Heart left ventricle (tissue), 13 donors: Measurements from ENCODE around the gene HMCN2.

ENCODE experiments used
- POLR2A ChIP-seq, 2 donors: fragments of 450-650 bp; IDR thresholded peaks; one replicate each; pipeline ENCODE4 v1.6.1; 2017; ENCODE audit warnings: antibody characterized with exemption in 2 of 2, mild to moderate bottlenecking in 2 of 2, moderate library complexity in 2 of 2
- TF ChIP-seq, protein P1 (sequence below), 12 donors: fragments of 200-600 bp; sonication (generic) in 4 of 12; IDR thresholded peaks; one replicate each; pipeline versions ENCODE4 v1.5.0 to v1.8.0; 2018 to 2022; ENCODE audit warnings: antibody characterized with exemption in 12 of 12, mild to moderate bottlenecking in 5 of 12
- donor health status: ischemic (EF 13 %, LVEDD 7.1; RV severe dilation, severe dysfunction).
- donor health status: DM: no; HTN: yes; CAD: no.
- donor health status: DM: no; HTN: no; CAD: no.
- donor health status: ischemic (EF 25% LVEDD 6.9; RV normal size, moderate dysfunction).
- donor health status: ischemic (EF 25% LVEDD 5.7; RV mildly dilated, moderate dysfunction).
- donor health status: ischemic (EF 35%, LVEDD 5.7; RV mildly dilated, moderate dysfunction).
- donor health status: nonischemic (EF 11% LVEDD 7.7; RV severe dilation, severe dysfunction).
- donor health status: DM: yes; HTN: yes; CAD: no.
- donor health status: PGD.
- donor health status: ischemic (EF 29% LVEDD 5.4; RV normal size, mild dysfunction).
- donor health status: nonischemic (EF 23%, LVEDD 6.1; RV moderate dilation, normal function).

DNA sequence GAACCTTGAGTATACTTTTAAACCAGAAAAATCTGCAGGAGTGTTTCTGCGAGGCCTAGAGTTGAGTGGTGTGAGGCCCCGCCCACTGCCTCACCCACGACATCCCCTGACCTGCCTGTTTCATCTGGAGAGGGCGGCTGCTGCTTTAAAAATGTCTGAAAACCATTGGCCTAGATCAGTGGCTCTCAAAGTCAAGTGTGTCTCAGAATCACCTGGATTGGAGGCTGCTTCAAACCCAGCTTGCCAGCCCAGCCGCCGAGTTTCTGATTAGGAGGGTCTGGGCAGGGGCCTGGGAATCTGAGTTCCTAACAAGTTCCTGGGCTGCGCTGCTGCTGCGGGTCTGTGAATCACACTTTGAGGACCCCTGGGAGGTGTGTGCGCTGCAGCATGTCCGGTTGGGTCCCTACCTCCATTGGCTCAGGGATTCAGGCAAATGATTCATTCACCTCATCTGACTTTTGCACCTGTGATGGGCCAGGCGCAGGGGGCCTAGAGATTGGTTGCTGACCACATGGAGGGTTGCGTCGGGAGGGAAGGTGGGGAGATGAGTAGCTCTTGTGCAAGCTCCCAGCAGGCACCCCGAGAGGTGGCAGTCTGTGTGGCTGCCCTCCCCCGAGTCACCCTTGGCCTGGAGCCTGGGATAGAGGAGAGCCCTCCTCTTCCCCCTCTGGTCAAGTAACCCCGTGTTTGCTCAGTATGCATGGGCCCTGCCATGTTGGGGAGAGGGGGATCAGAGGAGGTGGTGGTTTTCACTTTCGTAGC is 27.6 kb upstream of the HMCN2 start:
- no peak for TF ChIP-seq POLR2A (IDR thresholded peaks at IDR 0.05)
- TF ChIP-seq, protein P1, sequence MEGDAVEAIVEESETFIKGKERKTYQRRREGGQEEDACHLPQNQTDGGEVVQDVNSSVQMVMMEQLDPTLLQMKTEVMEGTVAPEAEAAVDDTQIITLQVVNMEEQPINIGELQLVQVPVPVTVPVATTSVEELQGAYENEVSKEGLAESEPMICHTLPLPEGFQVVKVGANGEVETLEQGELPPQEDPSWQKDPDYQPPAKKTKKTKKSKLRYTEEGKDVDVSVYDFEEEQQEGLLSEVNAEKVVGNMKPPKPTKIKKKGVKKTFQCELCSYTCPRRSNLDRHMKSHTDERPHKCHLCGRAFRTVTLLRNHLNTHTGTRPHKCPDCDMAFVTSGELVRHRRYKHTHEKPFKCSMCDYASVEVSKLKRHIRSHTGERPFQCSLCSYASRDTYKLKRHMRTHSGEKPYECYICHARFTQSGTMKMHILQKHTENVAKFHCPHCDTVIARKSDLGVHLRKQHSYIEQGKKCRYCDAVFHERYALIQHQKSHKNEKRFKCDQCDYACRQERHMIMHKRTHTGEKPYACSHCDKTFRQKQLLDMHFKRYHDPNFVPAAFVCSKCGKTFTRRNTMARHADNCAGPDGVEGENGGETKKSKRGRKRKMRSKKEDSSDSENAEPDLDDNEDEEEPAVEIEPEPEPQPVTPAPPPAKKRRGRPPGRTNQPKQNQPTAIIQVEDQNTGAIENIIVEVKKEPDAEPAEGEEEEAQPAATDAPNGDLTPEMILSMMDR (IDR thresholded peaks at IDR 0.05), result no peak
